Ovary (tissue), 3 donors: ENCODE data around the gene TRMT44.

ENCODE experiments used
- CTCF ChIP-seq, 3 donors: fragments of 450-650 bp in 2 of 3; fragments of 200-600 bp in 1 of 3; IDR thresholded peaks; one replicate each; pipeline versions ENCODE4 v1.5.1 to v1.8.0; 2016 to 2022; ENCODE audit warnings: antibody characterized with exemption in 3 of 3, mild to moderate bottlenecking in 1 of 3
- POLR2A ChIP-seq: fragments of 450-650 bp; IDR thresholded peaks from one replicate; pipeline ENCODE4 v1.6.1; 2017; ENCODE audit warnings: antibody characterized with exemption, mild to moderate bottlenecking, moderate library complexity
- donor health status: DM: no; HTN: no; CAD: no.

GRCh38 chr4:8492174-8492573 lies 51.6 kb downstream of the TRMT44 start:
- TF ChIP-seq CTCF (IDR thresholded peaks at IDR 0.05) (no peak), POLR2A (no peak)
